Nephron (organoid): ENCODE data around the gene HS6ST1.
A peak's percentile ranks its signal among the peaks of the same experiment; 100 is the strongest.

ENCODE experiments used
- H3K27ac Mint-ChIP-seq, 3 experiments: 2 replicates each; pipeline ENCODE4 v1.8.0; 2020; ENCODE audit warnings: mixed read lengths in 3 of 3, mild to moderate bottlenecking in 2 of 3, moderate library complexity in 1 of 3
- H3K27me3 Mint-ChIP-seq: 2 replicates; pipeline ENCODE4 v1.8.0; 2021; ENCODE audit warnings: low read depth, mild to moderate bottlenecking, moderate library complexity, mixed read lengths
- H3K36me3 Mint-ChIP-seq: 2 replicates; pipeline ENCODE4 v1.8.0; 2020; ENCODE audit warnings: low read depth, mixed read lengths
- H3K4me1 Mint-ChIP-seq: 2 replicates; pipeline ENCODE4 v1.8.0; 2020; ENCODE audit warnings: mixed read lengths
- H3K4me3 Mint-ChIP-seq, 3 experiments: 2 replicates each; pipeline ENCODE4 v1.8.0; 2020; ENCODE audit warnings: mild to moderate bottlenecking in 3 of 3, mixed read lengths in 3 of 3, moderate library complexity in 2 of 3
- H3K9me3 Mint-ChIP-seq: 2 replicates; pipeline ENCODE4 v1.8.0; 2020; ENCODE audit warnings: mixed read lengths
- CTCF ChIP-seq, 3 experiments: fragments of 200-600 bp; sonication (generic); IDR thresholded peaks; one replicate each; pipeline ENCODE4 v1.5.0; 2021; ENCODE audit warnings: antibody characterized with exemption in 3 of 3; ENCODE audit not compliant: unreplicated experiment in 3 of 3

The HS6ST1 gene

DNA sequence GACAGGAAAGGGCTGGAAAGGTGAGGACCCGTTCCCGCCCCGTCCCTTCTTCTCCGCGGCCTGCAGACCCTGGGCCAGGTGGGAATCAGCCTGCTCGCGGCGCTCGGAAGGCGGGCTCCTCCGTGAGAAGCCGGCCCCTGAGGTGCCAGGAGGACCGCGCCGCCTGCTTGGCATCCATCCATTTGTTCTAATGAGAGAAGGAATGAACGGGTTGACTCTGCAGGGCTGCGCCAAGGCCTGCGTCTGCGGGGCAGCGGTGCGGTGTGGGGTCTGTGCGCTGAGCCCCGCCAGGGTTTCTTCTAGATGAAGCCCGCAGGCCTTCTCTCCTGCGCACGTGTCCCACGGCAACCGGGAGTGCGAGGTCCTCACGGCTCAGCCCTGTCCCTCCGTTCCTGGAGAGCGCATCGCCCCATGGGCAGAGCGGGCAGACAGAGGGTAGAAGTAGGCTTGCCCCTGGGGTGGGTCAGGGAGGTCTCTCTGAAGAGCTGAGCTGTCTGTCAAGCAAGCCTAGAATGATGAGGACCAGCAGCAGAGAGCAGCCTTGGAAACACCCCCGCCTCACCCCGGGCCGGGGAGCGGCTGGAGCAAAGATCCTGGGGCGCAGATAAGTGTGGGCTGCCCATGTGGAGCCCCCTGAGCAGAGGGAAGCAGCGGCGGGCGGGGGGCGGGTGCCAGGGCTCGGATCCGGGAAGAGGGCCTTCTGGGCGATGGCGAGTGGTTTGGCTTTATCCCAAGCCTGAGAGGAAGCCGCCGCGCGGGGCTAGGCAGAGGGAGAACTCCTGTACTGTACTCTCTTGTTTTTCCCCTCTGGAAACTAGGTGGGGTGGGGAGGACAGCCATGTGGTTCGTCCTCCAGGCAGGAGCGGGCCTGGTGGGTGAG, 27.9 kb upstream of the HS6ST1 start:
- peaks cover 4% of the 10 kb centered on the region for H3K27me3 Mint-ChIP-seq
- H3K9me3 Mint-ChIP-seq = peaks cover 23% of the 10 kb centered on the region
- peaks cover 23% of the 10 kb centered on the region for H3K4me1 Mint-ChIP-seq
- no peak overlapping the region for H3K4me3 Mint-ChIP-seq
- no peak for TF ChIP-seq CTCF (IDR thresholded peaks at IDR 0.05; ENCODE audit: unreplicated experiment in 3 of 3)
- H3K27ac Mint-ChIP-seq = peak overlapping the region; percentile 25 to 82 (median 71)
- H3K36me3 Mint-ChIP-seq = peaks cover 8% of the 10 kb centered on the region

DNA sequence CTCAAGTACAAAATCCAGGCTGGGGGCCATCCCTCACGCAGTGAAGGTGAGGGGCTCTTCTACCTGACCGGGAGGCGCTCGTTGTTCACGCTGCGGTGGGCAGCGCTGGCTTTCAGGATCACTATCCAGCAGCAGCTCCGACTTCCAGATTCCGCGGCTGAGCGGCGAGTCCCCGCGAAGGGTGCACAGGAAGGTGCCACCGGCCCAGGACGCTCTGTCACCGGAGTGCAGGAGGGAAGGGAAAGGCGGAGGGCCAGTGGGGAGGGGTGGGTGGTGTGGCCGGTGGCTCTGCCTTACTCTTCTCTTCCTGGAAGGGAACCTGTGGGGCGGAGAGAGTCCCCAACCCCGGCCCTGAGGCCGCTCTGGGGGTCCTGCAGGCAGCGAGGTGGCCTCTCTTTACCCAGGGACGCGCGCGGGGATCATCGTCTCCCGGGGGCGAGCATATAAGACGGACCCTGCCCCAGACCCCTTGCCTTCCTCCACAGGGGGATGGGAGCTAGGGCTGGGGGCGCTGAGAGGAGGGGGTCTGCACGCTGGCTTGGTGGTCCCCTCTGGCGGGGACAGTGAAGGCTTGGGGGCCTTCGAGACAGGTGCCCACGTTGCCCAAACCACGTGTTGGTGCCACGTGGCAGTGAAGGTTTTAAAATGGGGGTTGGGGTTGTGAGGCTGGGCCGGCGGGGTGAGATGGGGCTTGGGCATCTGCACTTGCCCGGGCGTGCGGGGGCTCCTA, 26.9 kb upstream of the HS6ST1 start:
- peaks cover 11% of the 10 kb centered on the region for H3K36me3 Mint-ChIP-seq
- H3K27ac Mint-ChIP-seq = peak overlapping the region in 1 of 3 experiments; percentile 58
- H3K27me3 Mint-ChIP-seq = peaks cover 4% of the 10 kb centered on the region
- TF ChIP-seq CTCF (IDR thresholded peaks at IDR 0.05; ENCODE audit: unreplicated experiment in 3 of 3) = no peak
- H3K9me3 Mint-ChIP-seq = peaks cover 16% of the 10 kb centered on the region
- H3K4me1 Mint-ChIP-seq = peaks cover 23% of the 10 kb centered on the region
- no peak overlapping the region for H3K4me3 Mint-ChIP-seq

DNA sequence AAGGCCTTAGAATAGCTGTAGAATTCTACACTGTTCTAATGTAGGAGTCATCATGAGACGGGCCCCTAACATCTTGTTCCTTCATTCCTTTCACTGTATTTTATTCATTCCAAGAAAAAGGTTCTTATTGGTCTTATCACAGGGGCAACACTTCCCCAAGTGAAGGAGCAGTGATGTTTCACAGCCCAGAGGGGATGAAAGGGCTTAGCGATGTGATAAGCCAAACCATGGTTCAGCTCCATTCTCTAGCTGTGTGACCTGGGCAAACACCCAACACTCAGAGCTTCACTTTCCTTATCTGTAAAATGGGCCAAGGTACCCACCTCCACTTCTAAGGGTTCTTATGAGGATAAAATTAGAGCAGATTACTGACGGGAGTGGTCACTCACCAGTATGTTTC, 25.4 kb upstream of the HS6ST1 start:
- Mint-ChIP-seq H3K9me3 (peaks cover 9% of the 10 kb centered on the region), H3K4me1 (peaks cover 18% of the 10 kb centered on the region), H3K27ac (no peak overlapping the region), H3K36me3 (peaks cover 15% of the 10 kb centered on the region), H3K4me3 (no peak overlapping the region), H3K27me3 (peaks cover 4% of the 10 kb centered on the region)
- TF ChIP-seq CTCF (IDR thresholded peaks at IDR 0.05; ENCODE audit: unreplicated experiment in 3 of 3) = no peak

DNA sequence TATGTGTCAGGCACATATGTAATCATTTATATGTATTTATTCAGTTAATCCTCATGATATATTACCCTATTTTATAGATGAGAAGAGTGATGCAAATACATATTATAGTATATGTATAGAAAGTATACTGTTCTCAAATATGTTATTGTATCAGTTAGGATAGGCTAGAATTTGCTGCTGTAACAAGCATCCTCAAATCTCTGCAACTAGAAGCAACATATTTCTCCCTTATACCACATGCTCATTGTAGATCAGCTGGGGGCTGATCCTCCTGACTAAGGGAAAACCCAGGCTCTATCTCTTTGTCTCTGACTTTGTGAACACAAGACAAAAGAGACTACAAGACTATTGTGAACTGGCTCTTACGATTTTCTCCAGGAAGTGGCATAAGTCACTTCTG, 24.8 kb upstream of the HS6ST1 start:
- Mint-ChIP-seq H3K4me3 (no peak overlapping the region), H3K27me3 (peaks cover 4% of the 10 kb centered on the region), H3K9me3 (peaks cover 10% of the 10 kb centered on the region), H3K36me3 (peaks cover 15% of the 10 kb centered on the region), H3K4me1 (peaks cover 12% of the 10 kb centered on the region), H3K27ac (no peak overlapping the region)
- TF ChIP-seq CTCF (IDR thresholded peaks at IDR 0.05; ENCODE audit: unreplicated experiment in 3 of 3) = no peak

- H3K36me3 Mint-ChIP-seq = peaks cover 15% of the 10 kb centered on the region
- peaks cover 3% of the 10 kb centered on the region for H3K4me1 Mint-ChIP-seq
- no peak overlapping the region for H3K4me3 Mint-ChIP-seq
- peaks cover 13% of the 10 kb centered on the region for H3K9me3 Mint-ChIP-seq
- peaks cover under 1% of the 10 kb centered on the region for H3K27me3 Mint-ChIP-seq
- H3K27ac Mint-ChIP-seq = no peak overlapping the region
- no peak for TF ChIP-seq CTCF (IDR thresholded peaks at IDR 0.05; ENCODE audit: unreplicated experiment in 3 of 3)
Measured at GRCh38 chr2:128342550-128342949, 23.9 kb upstream of the HS6ST1 start.
